BE2C (cell line): ENCODE measurements around the gene SPESP1.
"Not testable (repeated sequence)": the region's sequence is repeated elsewhere in the genome, so short reads cannot be mapped to it uniquely, and the experiment has no call there.

ENCODE experiments used
- DNase-seq: peaks from one replicate; pipeline ENCODE4 v3.0.0-alpha.2; 2020
- H3K27me3 ChIP-seq: fragments of 250-450 bp; sonication (Bioruptor Pico); 2 replicates; pipeline ENCODE4 v1.5.1; 2020; ENCODE audit warnings: mild to moderate bottlenecking
- H3K36me3 ChIP-seq: fragments of 250-450 bp; sonication (Bioruptor Pico); 2 replicates; pipeline ENCODE4 v1.5.1; 2020; ENCODE audit warnings: mild to moderate bottlenecking
- H3K4me1 ChIP-seq: fragments of 250-450 bp; sonication (Bioruptor Pico); 2 replicates; pipeline ENCODE4 v1.5.1; 2020
- H3K4me3 ChIP-seq: 2 replicates; pipeline ENCODE4 v1.5.1; 2011; ENCODE audit warnings: low read depth, low read length
- H3K9me3 ChIP-seq: fragments of 250-450 bp; sonication (Bioruptor Pico); 2 replicates; pipeline ENCODE4 v1.5.1; 2020
- TF ChIP-seq, protein P1 (sequence below): IDR thresholded peaks from 2 replicates; pipeline ENCODE4 v1.5.1; 2012; ENCODE audit warnings: mild to moderate bottlenecking, low read depth, low read length

The SPESP1 gene

DNA sequence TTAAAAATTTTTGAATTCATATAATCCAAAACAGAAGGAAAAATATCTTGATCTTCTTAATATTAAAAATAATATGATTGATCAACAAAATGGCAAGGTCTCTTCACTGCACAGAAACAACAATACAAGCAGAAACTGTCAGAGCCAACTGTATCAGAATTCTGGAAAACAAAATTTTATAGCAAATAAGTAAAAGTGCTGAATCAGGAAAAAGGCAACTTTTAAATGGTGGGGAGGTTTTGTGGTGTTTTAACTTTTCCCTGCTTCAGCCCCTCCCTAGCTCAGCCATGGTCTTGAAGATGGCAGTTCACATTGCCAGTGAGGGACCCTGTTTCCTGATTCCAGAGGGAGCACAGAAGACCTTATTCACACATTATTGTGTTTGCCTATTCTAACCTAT, 37.6 kb downstream of the SPESP1 start:
- no peaks in the 10 kb centered on the region for H3K4me1 ChIP-seq
- H3K27me3 ChIP-seq, result no peaks in the 10 kb centered on the region; the same call in 1 of the 2 replicates
- no peak overlapping the region for H3K4me3 ChIP-seq
- TF ChIP-seq, protein P1, sequence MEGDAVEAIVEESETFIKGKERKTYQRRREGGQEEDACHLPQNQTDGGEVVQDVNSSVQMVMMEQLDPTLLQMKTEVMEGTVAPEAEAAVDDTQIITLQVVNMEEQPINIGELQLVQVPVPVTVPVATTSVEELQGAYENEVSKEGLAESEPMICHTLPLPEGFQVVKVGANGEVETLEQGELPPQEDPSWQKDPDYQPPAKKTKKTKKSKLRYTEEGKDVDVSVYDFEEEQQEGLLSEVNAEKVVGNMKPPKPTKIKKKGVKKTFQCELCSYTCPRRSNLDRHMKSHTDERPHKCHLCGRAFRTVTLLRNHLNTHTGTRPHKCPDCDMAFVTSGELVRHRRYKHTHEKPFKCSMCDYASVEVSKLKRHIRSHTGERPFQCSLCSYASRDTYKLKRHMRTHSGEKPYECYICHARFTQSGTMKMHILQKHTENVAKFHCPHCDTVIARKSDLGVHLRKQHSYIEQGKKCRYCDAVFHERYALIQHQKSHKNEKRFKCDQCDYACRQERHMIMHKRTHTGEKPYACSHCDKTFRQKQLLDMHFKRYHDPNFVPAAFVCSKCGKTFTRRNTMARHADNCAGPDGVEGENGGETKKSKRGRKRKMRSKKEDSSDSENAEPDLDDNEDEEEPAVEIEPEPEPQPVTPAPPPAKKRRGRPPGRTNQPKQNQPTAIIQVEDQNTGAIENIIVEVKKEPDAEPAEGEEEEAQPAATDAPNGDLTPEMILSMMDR, result no peak
- DNase-seq, result no peak
- no peaks in the 10 kb centered on the region for H3K9me3 ChIP-seq
- H3K36me3 ChIP-seq, result no peaks in the 10 kb centered on the region

DNA sequence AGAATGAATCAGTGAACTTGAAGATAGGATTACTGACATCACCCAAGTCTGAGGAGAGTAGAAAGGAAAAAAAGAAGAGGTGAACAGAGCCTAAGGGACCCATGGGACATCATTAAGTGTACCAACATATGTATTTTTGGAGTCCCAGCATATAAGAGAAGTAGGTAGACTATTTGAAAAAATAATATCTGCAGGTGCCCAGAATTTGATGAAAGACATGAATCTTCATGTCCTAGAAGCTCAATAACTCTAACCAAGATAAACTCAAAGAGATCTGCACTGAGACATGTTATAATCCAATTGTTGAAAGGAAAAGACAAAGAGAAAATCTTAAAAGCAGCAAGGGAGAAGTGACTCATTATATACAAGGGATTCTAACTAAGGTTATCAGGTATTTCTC, 39.0 kb downstream of the SPESP1 start:
- H3K4me3 ChIP-seq, result no peak overlapping the region
- H3K9me3 ChIP-seq, result no peaks in the 10 kb centered on the region
- DNase-seq, result no peak
- H3K36me3 ChIP-seq, result no peaks in the 10 kb centered on the region
- no peaks in the 10 kb centered on the region for H3K4me1 ChIP-seq
- H3K27me3 ChIP-seq, result no peaks in the 10 kb centered on the region; the same call in 1 of the 2 replicates
- TF ChIP-seq, protein P1, result no peak

DNA sequence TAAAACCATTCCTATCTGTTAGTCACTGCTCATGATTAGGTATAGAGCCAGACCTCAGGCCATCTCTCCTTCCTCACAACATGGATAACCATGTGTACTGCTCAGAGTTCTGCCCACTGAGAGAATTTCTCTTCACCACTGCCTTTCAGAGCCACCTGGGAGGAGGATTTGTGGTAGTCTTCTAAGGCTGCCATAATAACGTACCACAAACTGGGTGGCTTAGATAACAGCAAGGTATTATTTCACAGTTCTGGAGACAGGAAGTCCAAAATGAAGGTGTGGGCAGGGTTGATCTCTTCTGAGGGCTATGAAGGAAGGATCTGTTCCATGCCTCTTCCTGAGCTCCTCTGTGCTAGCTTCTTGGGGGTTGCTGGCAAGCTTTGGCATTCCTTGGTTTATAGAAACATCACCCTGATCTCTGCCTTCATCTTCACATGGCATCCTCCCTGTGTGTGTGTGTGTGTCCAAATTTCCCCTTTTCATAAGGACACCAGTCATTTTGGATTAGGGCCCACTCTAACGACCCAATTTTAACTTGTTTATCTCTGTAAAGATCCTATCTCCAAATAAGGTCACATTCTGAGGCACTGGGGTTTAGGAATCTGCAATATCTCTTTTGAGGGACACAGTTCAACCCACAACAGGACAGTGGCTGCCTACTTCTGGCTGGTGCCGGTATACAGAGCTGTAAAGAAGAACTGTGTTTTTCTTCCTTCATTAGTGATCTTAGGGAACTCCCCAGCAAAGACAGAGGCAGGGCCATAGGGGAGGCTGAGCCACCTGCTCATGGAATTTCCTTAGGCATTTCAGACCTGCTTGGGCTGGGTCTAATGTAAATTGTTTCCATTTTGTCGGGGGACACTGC, 42.1 kb downstream of the SPESP1 start:
- Histone ChIP-seq H3K27me3 (no peaks in the 10 kb centered on the region), H3K36me3 (no peaks in the 10 kb centered on the region), H3K4me1 (no peaks in the 10 kb centered on the region), H3K9me3 (no peaks in the 10 kb centered on the region), H3K4me3 (no peak overlapping the region)
- DNase-seq, result no peak
- TF ChIP-seq, protein P1, result no peak

DNA sequence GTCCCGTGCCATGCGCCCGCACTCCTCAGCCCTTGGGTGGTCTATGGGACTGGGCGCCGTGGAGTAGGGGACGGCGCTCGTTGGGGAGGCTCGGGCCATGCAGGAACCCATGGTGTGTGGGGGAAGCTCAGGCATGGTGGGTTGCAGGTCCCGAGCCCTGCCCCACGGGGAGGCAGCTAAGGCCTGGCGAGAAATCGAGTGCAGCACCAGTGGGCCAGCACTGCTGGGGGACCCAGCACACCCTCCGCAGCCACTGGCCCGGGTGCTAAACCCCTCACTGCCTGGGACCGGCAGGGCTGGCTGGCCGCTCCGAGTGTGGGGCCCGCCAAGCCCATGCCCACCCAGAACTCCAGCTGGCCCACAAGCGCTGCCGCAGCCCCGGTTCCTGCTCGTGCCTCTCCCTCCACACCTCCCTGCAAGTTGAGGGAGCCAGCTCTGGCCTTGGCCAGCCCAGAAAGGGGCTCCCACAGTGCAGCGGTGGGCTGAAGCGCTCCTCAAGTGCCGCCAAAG, 45.4 kb downstream of the SPESP1 start:
- not testable (repeated sequence) for H3K9me3 ChIP-seq, H3K36me3 ChIP-seq, H3K4me1 ChIP-seq, H3K27me3 ChIP-seq, DNase-seq, H3K4me3 ChIP-seq

DNA sequence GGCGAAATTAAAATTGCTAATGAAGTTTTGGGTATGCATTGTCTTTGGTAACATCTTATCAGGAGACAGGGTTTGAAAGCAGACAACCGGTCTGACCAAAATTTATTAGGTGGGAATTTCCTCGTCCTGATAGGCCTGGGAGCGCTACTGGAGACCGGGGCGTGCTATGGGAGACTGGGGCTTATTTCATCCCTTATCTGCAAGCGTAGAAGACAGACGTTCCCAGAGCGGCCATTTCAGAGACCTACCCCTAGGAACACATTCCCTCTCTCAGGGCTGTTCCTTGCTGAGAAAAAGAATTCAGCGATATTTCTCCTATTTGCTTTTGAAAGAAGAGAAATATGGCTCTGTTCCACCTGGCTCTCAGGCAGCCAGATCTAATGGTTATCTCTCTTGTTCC, 47.1 kb downstream of the SPESP1 start:
- not testable (repeated sequence) for H3K9me3 ChIP-seq, H3K36me3 ChIP-seq, DNase-seq, H3K27me3 ChIP-seq, H3K4me3 ChIP-seq, H3K4me1 ChIP-seq

DNA sequence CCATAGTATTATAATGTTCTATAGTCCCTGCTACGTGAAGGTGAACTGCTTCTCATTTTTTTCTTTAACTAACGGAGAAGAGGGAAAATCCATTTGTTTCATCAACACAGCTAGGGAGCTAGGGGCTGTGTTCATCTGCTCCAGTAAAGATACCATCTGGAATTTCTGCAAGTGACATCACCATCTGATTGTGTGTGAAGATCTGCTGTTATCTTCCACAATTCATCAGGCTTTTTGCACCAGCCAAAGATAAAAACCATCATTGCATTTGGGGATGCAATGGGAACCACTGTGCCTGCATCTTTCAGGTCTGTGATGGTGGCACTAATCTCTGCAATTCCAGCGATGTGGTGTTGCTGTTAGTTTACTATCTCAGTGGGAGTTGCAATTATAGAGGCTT, 48.7 kb downstream of the SPESP1 start:
- Histone ChIP-seq H3K4me3 (no peak overlapping the region), H3K27me3 (no peaks in the 10 kb centered on the region), H3K4me1 (no peaks in the 10 kb centered on the region), H3K9me3 (no peaks in the 10 kb centered on the region), H3K36me3 (no peaks in the 10 kb centered on the region)
- TF ChIP-seq, protein P1, result no peak
- no peak for DNase-seq

DNA sequence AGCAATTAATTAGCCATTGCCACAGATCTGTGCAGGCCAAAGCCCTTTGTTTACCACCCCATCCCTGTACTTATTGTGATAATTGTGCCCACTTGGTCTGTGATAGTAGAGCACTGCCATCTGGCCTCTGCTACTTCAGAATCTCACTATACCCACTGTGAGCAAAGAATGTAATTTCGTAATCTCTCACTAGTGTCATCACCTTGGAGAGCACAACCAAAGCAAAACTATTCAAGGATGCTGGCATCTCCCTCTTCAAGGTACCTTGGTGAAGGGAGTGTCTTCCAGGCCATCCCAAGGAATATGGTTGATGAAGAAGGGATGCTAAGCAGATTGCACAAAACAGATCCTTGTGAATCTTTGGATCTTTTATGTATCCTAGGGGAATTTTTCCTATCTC, 49.5 kb downstream of the SPESP1 start:
- Histone ChIP-seq H3K9me3 (no peaks in the 10 kb centered on the region), H3K4me1 (no peaks in the 10 kb centered on the region), H3K36me3 (no peaks in the 10 kb centered on the region), H3K4me3 (no peak overlapping the region), H3K27me3 (no peaks in the 10 kb centered on the region)
- TF ChIP-seq, protein P1, result no peak
- DNase-seq, result no peak
